ENCODE data around the gene UQCR10.

- no peak for TF ChIP-seq POLR2AphosphoS5 (IDR thresholded peaks at IDR 0.05)
- TF ChIP-seq CTCF (IDR thresholded peaks at IDR 0.05), result no peak
- TF ChIP-seq POLR2A (IDR thresholded peaks at IDR 0.05), result no peak
These were observed 17.5 kb downstream of the UQCR10 start for GRCh38 chr22:29784451-29785361.

All from transverse colon (tissue), 4 donors.